ENCODE data around the gene TP53I3.

- TF ChIP-seq EZH2 (IDR thresholded peaks at IDR 0.05) (no peak), POLR2AphosphoS5 (IDR thresholded peaks at IDR 0.05; ENCODE audit: borderline replicate concordance, low read depth, low read length) (no peak)
Measured at GRCh38 chr2:24080701-24081100, 3.9 kb downstream of the TP53I3 start.

Measured in SK-N-MC (cell line).